Activated B cell treated with CpG ODN at 0.5 μM for 24 hours (primary cell): ENCODE results near the gene UBR4. TPM values are rescaled to one million over a fixed set of nuclear protein-coding genes. Genes with fewer than 3 reads are reported as not detected.

Source experiments
- ATAC-seq: fragments of 200-7000 bp; cut with Tn5 transposase; one replicate; pipeline ENCODE4 v1.10.0; 2021; ENCODE audit warnings: low read depth, mild to moderate bottlenecking, moderate library complexity
- CTCF ChIA-PET: fragments of 350-600 bp; sonication (Branson Sonifier 250); formaldehyde crosslinking; loops from one replicate; lab custom pipeline; 2021; ENCODE audit warnings: antibody characterized with exemption; lab: Charles Lee
- POLR2A ChIA-PET: fragments of 350-600 bp; sonication (Branson Sonifier 250); formaldehyde crosslinking; loops from one replicate; lab custom pipeline; 2021; ENCODE audit warnings: antibody characterized with exemption; lab: Charles Lee
- DNase-seq: peaks from one replicate; pipeline ENCODE4 v3.0.0; 2022
- H3K27ac Mint-ChIP-seq: one replicate; pipeline ENCODE4 v1.8.0; 2020; ENCODE audit warnings: mixed read lengths
- H3K27me3 Mint-ChIP-seq: one replicate; pipeline ENCODE4 v1.8.0; 2021; ENCODE audit warnings: mixed read lengths
- H3K36me3 Mint-ChIP-seq: one replicate; pipeline ENCODE4 v1.8.0; 2021; ENCODE audit warnings: low read depth, mixed read lengths
- H3K4me1 Mint-ChIP-seq: one replicate; pipeline ENCODE4 v1.8.0; 2021; ENCODE audit warnings: mixed read lengths
- H3K4me3 Mint-ChIP-seq: one replicate; pipeline ENCODE4 v1.8.0; 2020; ENCODE audit warnings: mild to moderate bottlenecking, mixed read lengths
- H3K9me3 Mint-ChIP-seq: one replicate; pipeline ENCODE4 v1.8.0; 2020; ENCODE audit warnings: mixed read lengths
- intact Hi-C: fragments of 100-400 bp; cut with micrococcal nuclease; formaldehyde crosslinking; loops from one replicate; pipeline ENCODE4 v1.15.1; 2024
- total RNA-seq: library from RNA; stranded (reverse); gene quantifications from 2 replicates; pipeline ENCODE4 v1.2.3, GENCODE V29; 2022
- TF ChIP-seq, protein P1 (sequence below): fragments of 200-600 bp; IDR thresholded peaks from one replicate; pipeline ENCODE4 v1.8.0; 2022; ENCODE audit warnings: antibody characterized with exemption, mild to moderate bottlenecking

The UBR4 gene
- total RNA-seq, 1 donor from 2014 or later = 262 TPM

GRCh38 chr1:19204446-19205266, 5.4 kb downstream of the UBR4 start:
- POLR2A ChIA-PET = no interaction called here
- CTCF ChIA-PET = no interaction called here

DNA sequence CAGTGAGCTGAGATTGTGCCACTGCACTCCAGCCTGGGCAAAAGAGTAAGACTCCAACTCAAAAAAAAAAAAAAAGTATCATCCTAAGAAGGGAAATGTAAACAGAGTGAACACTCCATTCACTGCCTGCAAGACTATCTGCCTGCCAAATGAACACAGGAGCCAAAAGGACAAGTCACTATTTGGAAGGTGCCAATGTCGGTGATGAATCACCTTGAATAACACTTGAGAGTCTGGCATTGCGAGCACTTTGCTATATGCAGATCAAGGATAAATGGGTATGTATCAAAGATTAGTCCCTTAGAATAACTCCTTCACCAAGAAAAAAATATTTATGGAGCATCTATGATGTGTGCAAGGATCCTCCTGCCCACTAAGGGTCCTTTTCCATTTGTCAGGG, 6.6 kb downstream of the UBR4 start:
- no peak overlapping the region for H3K27ac Mint-ChIP-seq
- no peaks in the 10 kb centered on the region for H3K27me3 Mint-ChIP-seq
- intact Hi-C loops = no loop called here
- H3K9me3 Mint-ChIP-seq = no peaks in the 10 kb centered on the region
- H3K36me3 Mint-ChIP-seq = peaks cover 59% of the 10 kb centered on the region
- no peak overlapping the region for H3K4me3 Mint-ChIP-seq
- CTCF ChIA-PET = no interaction called here
- no peak for ATAC-seq
- DNase-seq = no peak
- peaks cover 51% of the 10 kb centered on the region for H3K4me1 Mint-ChIP-seq
- POLR2A ChIA-PET = no interaction called here
- TF ChIP-seq, protein P1, sequence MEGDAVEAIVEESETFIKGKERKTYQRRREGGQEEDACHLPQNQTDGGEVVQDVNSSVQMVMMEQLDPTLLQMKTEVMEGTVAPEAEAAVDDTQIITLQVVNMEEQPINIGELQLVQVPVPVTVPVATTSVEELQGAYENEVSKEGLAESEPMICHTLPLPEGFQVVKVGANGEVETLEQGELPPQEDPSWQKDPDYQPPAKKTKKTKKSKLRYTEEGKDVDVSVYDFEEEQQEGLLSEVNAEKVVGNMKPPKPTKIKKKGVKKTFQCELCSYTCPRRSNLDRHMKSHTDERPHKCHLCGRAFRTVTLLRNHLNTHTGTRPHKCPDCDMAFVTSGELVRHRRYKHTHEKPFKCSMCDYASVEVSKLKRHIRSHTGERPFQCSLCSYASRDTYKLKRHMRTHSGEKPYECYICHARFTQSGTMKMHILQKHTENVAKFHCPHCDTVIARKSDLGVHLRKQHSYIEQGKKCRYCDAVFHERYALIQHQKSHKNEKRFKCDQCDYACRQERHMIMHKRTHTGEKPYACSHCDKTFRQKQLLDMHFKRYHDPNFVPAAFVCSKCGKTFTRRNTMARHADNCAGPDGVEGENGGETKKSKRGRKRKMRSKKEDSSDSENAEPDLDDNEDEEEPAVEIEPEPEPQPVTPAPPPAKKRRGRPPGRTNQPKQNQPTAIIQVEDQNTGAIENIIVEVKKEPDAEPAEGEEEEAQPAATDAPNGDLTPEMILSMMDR = no peak

More at GRCh38 chr1:19204446-19205266, 5.4 kb downstream of the UBR4 start:
- TF ChIP-seq, protein P1 = no peak
- intact Hi-C loops = no loop called here
- no peaks in the 10 kb centered on the region for H3K9me3 Mint-ChIP-seq
- ATAC-seq (no peak), DNase-seq (no peak)
- peaks cover 63% of the 10 kb centered on the region for H3K4me1 Mint-ChIP-seq
- H3K4me3 Mint-ChIP-seq = no peak overlapping the region
- H3K27ac Mint-ChIP-seq = no peak overlapping the region
- H3K36me3 Mint-ChIP-seq = peaks cover 53% of the 10 kb centered on the region
- H3K27me3 Mint-ChIP-seq = no peaks in the 10 kb centered on the region

- ATAC-seq (no peak), DNase-seq (no peak)
- TF ChIP-seq, protein P1 = no peak
- ChIA-PET POLR2A (no interaction called here), CTCF (interaction anchor here (0.8 kb wide), 1 partner anchor 36 kb away, joined by 3 read pairs; no protein-coding TSS in a partner anchor)
- H3K36me3 Mint-ChIP-seq = peaks cover 66% of the 10 kb centered on the region
- peaks cover 41% of the 10 kb centered on the region for H3K4me1 Mint-ChIP-seq
- intact Hi-C loops = no loop called here
- H3K27me3 Mint-ChIP-seq = no peaks in the 10 kb centered on the region
- H3K4me3 Mint-ChIP-seq = no peak overlapping the region
- no peaks in the 10 kb centered on the region for H3K9me3 Mint-ChIP-seq
- no peak overlapping the region for H3K27ac Mint-ChIP-seq
Observed at GRCh38 chr1:19202396-19202795, 7.7 kb downstream of the UBR4 start.

DNA sequence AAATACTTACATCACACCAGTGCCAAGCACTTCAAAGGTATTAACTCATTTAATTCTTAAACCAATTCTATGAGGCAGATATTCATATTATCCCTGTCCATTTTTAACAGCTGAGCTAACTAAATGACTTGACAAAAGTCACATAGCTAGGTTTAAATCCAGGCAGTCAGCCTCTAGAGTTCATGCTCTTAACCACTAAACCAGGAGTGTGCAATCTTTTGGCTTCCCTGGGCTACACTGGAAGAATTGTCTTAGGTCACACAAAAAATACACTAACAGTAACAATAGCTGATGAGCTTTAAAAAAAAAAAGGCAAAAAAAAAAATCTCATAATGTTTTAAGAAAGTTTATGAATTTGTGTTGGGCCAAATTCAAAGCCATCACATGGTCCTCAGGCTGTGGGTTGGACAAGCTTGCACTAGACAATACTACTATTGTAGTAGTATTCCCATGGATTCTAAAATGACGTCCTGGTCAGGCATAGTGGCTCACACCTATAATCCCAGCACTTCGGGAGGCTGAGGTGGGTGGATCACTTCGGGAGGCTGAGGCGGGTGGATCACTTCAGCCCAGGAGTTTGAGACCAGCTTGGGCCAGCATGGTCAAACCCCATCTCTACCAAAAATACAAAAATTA, 10.0 kb downstream of the UBR4 start:
- CTCF ChIA-PET = interaction anchor here (1.0 kb wide), 1 partner anchor 287 kb away, joined by 3 read pairs; no protein-coding TSS in a partner anchor
- H3K36me3 Mint-ChIP-seq = peaks cover 77% of the 10 kb centered on the region

More for the DNA sequence above, 10.0 kb downstream of the UBR4 start:
- ATAC-seq (no peak), DNase-seq (no peak)
- TF ChIP-seq, protein P1 = no peak
- no peaks in the 10 kb centered on the region for H3K9me3 Mint-ChIP-seq
- intact Hi-C loops = no loop called here
- no peak overlapping the region for H3K27ac Mint-ChIP-seq
- POLR2A ChIA-PET = no interaction called here
- H3K4me1 Mint-ChIP-seq = peaks cover 25% of the 10 kb centered on the region
- no peaks in the 10 kb centered on the region for H3K27me3 Mint-ChIP-seq
- H3K4me3 Mint-ChIP-seq = no peak overlapping the region
